Kidney (tissue), 14 donors: ENCODE results near the gene JAKMIP1. TPM values are rescaled to one million over a fixed set of nuclear protein-coding genes. Genes with fewer than 3 reads are reported as not detected.

Experiments used
- DNase-seq, 5 donors: peaks; one replicate each; pipeline ENCODE4 v3.0.0-alpha.2; 2013 to 2020
- FAIRE-seq: peaks from 2 replicates; lab custom pipeline; 2012; peaks lifted over from hg19 to GRCh38; lab: Jason Lieb, UNC
- H3K27ac ChIP-seq, 2 donors: one replicate each; pipeline ENCODE4 v1.7.0; 2013; ENCODE audit warnings: low read depth in 2 of 2, low read length in 2 of 2, inconsistent platforms in 1 of 2
- H3K27me3 ChIP-seq: one replicate; pipeline ENCODE4 v1.7.1; 2013; ENCODE audit warnings: low read length, inconsistent platforms; ENCODE audit not compliant: control insufficient read depth, insufficient read depth
- H3K36me3 ChIP-seq, 3 donors: one replicate each; pipeline versions ENCODE4 v1.7.0 to v1.7.1; 2013; ENCODE audit warnings: low read length in 3 of 3, control low read depth in 1 of 3, inconsistent platforms in 1 of 3; ENCODE audit not compliant: insufficient read depth in 3 of 3, control insufficient read depth in 2 of 3
- H3K4me1 ChIP-seq, 3 donors: one replicate each; pipeline versions ENCODE4 v1.7.0 to v1.7.1; 2013; ENCODE audit warnings: low read length in 3 of 3, inconsistent platforms in 1 of 3, low read depth in 1 of 3; ENCODE audit not compliant: control insufficient read depth in 2 of 3, insufficient read depth in 2 of 3
- H3K4me3 ChIP-seq, 3 donors: one replicate each; pipeline versions ENCODE4 v1.7.0 to v1.8.1; 2013; ENCODE audit warnings: low read length in 3 of 3, control low read depth in 1 of 3, inconsistent platforms in 1 of 3
- H3K9ac ChIP-seq, 3 donors: one replicate each; pipeline versions ENCODE4 v1.7.0 to v1.7.1; 2013; ENCODE audit warnings: low read length in 3 of 3, control low read depth in 1 of 3, inconsistent platforms in 1 of 3
- H3K9me3 ChIP-seq, 3 donors: one replicate each; pipeline versions ENCODE4 v1.7.0 to v1.7.1; 2013; ENCODE audit warnings: low read length in 3 of 3, control low read depth in 1 of 3, inconsistent platforms in 1 of 3; ENCODE audit not compliant: control insufficient read depth in 2 of 3, insufficient read depth in 1 of 3
- CTCF ChIP-seq: IDR thresholded peaks from 3 replicates; pipeline ENCODE4 v1.5.1; 2012; ENCODE audit warnings: mild to moderate bottlenecking, moderate library complexity, borderline replicate concordance; ENCODE audit not compliant: insufficient read depth; ENCODE audit errors: extremely low read depth
- intact Hi-C: fragments of 100-400 bp; cut with DNase I; formaldehyde crosslinking; loops from one replicate; pipeline ENCODE4 v1.11.1; 2022
- polyA plus RNA-seq: library from polyadenylated mRNA; stranded (reverse); fragments of 350-450 nt; fragmentation: Illumina TruSeq; extraction: RNeasy Lipid Tissue Mini Kit (QIAGEN cat#74804); gene quantifications from one replicate; pipeline ENCODE4 v1.2.3, GENCODE V29; 2014; ENCODE audit warnings: low read depth, low replicate concordance; ENCODE audit not compliant: insufficient read depth
- total RNA-seq: library from RNA; stranded (reverse); fragmentation: NEBNext Ultra II Directional; extraction: Animal tissue kit (Norgen Biotek cat#: 25700); gene quantifications from one replicate; pipeline ENCODE4 v1.2.1, GENCODE V29; 2021
- donor health status: control.
- donor health status: control.
- donor health status: control.
- donor health status: control.
- donor health status: control.
- donor health status: DM: yes; HTN: yes; CAD: no.
- donor health status: Normal renal cell carcinoma (clear cell type).

The JAKMIP1 gene
- total and polyA plus RNA-seq, 2 donors from 2014 or later = 0.69 TPM; not detected in 1

- intact Hi-C loops = no loop called here
- DNase-seq = no peak
- H3K27ac ChIP-seq = no peak overlapping the region
These were observed 35.7 kb upstream of the JAKMIP1 start for GRCh38 chr4:6235901-6236640.

GRCh38 chr4:6235012-6235411, 34.7 kb upstream of the JAKMIP1 start:
- no peak for FAIRE-seq
- no peaks in the 10 kb centered on the region for H3K36me3 ChIP-seq
- no peak for TF ChIP-seq CTCF
- intact Hi-C loops = no loop called here
- no peaks in the 10 kb centered on the region for H3K9me3 ChIP-seq
- no peak overlapping the region for H3K4me3 ChIP-seq
- no peak for DNase-seq
- no peaks in the 10 kb centered on the region for H3K4me1 ChIP-seq
- H3K27me3 ChIP-seq = no peaks in the 10 kb centered on the region
- H3K9ac ChIP-seq = no peak overlapping the region
- H3K27ac ChIP-seq = no peak overlapping the region

More at GRCh38 chr4:6235901-6236640, 35.7 kb upstream of the JAKMIP1 start:
- no peak overlapping the region for H3K9ac ChIP-seq
- no peak for FAIRE-seq
- no peaks in the 10 kb centered on the region for H3K27me3 ChIP-seq
- H3K4me1 ChIP-seq = no peaks in the 10 kb centered on the region
- no peak for TF ChIP-seq CTCF
- H3K9me3 ChIP-seq = no peaks in the 10 kb centered on the region
- H3K36me3 ChIP-seq = no peaks in the 10 kb centered on the region
- H3K4me3 ChIP-seq = no peak overlapping the region

GRCh38 chr4:6233929-6234328, 33.6 kb upstream of the JAKMIP1 start:
- no peak for TF ChIP-seq CTCF
- no peak overlapping the region for H3K9ac ChIP-seq
- no peaks in the 10 kb centered on the region for H3K4me1 ChIP-seq
- H3K36me3 ChIP-seq = no peaks in the 10 kb centered on the region
- H3K27ac ChIP-seq = no peak overlapping the region
- H3K27me3 ChIP-seq = no peaks in the 10 kb centered on the region
- FAIRE-seq = no peak
- intact Hi-C loops = no loop called here
- no peaks in the 10 kb centered on the region for H3K9me3 ChIP-seq
- H3K4me3 ChIP-seq = no peak overlapping the region
- DNase-seq = no peak
